NCI-H187 (cell line): ENCODE data around the gene KBTBD13.
"Not testable (repeated sequence)": the region's sequence is repeated elsewhere in the genome, so short reads cannot be mapped to it uniquely, and the experiment has no call there.

Source experiments
- DNase-seq, 2 experiments: peaks; one replicate each; lab custom pipeline; 2025; lab: John Stamatoyannopoulos, UW

The KBTBD13 gene

GRCh38 chr15:65089206-65089824, 12.8 kb downstream of the KBTBD13 start:
- DNase-seq: no peak

- DNase-seq: no peak
Measured at GRCh38 chr15:65091946-65092770, 15.6 kb downstream of the KBTBD13 start.

- no peak for DNase-seq
Measured at GRCh38 chr15:65092911-65093792, 16.6 kb downstream of the KBTBD13 start.

GRCh38 chr15:65093793-65094170, 17.2 kb downstream of the KBTBD13 start:
- DNase-seq: not testable (repeated sequence)

- DNase-seq: no peak
Measured at GRCh38 chr15:65094294-65094995, 17.9 kb downstream of the KBTBD13 start.

- DNase-seq: no peak
Measured at GRCh38 chr15:65095011-65095746, 18.6 kb downstream of the KBTBD13 start.

GRCh38 chr15:65095747-65096104, 19.2 kb downstream of the KBTBD13 start:
- no peak for DNase-seq

GRCh38 chr15:65096481-65097385, 20.2 kb downstream of the KBTBD13 start:
- no peak for DNase-seq

GRCh38 chr15:65097651-65098263, 21.2 kb downstream of the KBTBD13 start:
- DNase-seq: no peak

GRCh38 chr15:65099336-65099735, 22.8 kb downstream of the KBTBD13 start:
- no peak for DNase-seq

GRCh38 chr15:65099801-65100200, 23.3 kb downstream of the KBTBD13 start:
- DNase-seq: not testable (repeated sequence)

- no peak for DNase-seq
Measured at GRCh38 chr15:65100442-65100841, 23.9 kb downstream of the KBTBD13 start.

- no peak for DNase-seq
Measured at GRCh38 chr15:65101411-65101890, 24.9 kb downstream of the KBTBD13 start.

- no peak for DNase-seq
Measured at GRCh38 chr15:65101891-65102708, 25.6 kb downstream of the KBTBD13 start.

GRCh38 chr15:65102912-65103311, 26.4 kb downstream of the KBTBD13 start:
- DNase-seq: no peak

- DNase-seq: no peak
Measured at GRCh38 chr15:65105038-65105437, 28.5 kb downstream of the KBTBD13 start.

GRCh38 chr15:65106011-65106590, 29.6 kb downstream of the KBTBD13 start:
- DNase-seq: no peak

- no peak for DNase-seq
Measured at GRCh38 chr15:65110676-65111292, 34.2 kb downstream of the KBTBD13 start.
